ENCODE data around the gene PNMT. TPM values are rescaled to one million over a fixed set of nuclear protein-coding genes. Genes with fewer than 3 reads are reported as not detected.

PNMT gene
- total and polyA plus RNA-seq, 12 donors: 2.7 to 30.0 (median 4.2) TPM

DNA sequence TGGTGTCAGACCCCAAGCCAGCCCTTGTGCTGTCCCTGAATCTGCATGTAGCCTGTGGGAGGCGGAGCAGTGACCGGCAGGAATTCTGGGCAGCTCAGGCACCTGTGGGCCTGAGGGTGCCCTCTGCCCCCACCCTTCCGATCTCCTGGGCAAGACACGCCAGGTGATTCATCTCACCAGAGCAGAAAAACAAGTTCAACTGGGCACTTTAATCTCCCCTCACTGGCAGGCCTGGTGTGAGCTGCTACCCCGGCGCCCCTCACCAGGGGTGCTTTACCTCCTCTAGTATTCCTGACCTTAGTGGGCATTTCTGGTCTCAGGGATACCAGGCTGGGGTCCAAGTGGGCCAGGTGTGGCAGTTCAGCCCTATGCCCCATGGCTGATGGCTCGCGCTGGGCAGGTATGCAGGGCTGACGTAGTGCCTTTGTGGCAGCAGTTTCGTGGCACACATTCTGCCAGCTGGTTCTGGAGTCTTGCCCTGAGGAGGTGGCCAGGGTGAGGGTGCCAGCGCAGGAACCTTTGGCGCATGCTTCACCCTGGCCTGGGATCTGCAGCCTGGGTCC, 37.6 kb downstream of the PNMT start:
- Histone ChIP-seq H3K9me3 (no peaks in the 10 kb centered on the region), H3K4me3 (no peak overlapping the region), H3K36me3 (peaks cover 0 to 42% (median 18%) of the 10 kb centered on the region in 9 donors), H3K27ac (peak overlapping the region in 9 of 10 donors; percentile 56 to 82 (median 70)), H3K27me3 (peaks cover 0 to 11% (median 0%) of the 10 kb centered on the region in 7 donors), H3K4me1 (peaks cover 10 to 56% (median 40%) of the 10 kb centered on the region in 9 donors)
- DNase-seq: peak; percentile 37 to 56
- WGBS, 2 donors: 51 to 68% methylated on average over 12 of the region's 12 CpGs
- ATAC-seq: peak; percentile 30 to 83 (median 67)
- no peak for TF ChIP-seq CTCF (IDR thresholded peaks at IDR 0.05)
- intact Hi-C loops (cut with DNase I): no loop called here

GRCh38 chr17:39706383-39706782, 38.1 kb downstream of the PNMT start:
- Histone ChIP-seq H3K36me3 (peaks cover 0 to 48% (median 18%) of the 10 kb centered on the region in 9 donors), H3K4me1 (peaks cover 7 to 51% (median 35%) of the 10 kb centered on the region in 9 donors), H3K27ac (peak overlapping the region in 7 of 10 donors; percentile 59 to 82 (median 74)), H3K4me3 (no peak overlapping the region), H3K27me3 (peaks cover 0 to 6% (median 0%) of the 10 kb centered on the region in 7 donors), H3K9me3 (no peaks in the 10 kb centered on the region)
- ATAC-seq: peak in 3 of 8 donors; percentile 4 to 6 (median 5)
- WGBS, 2 donors: 71 to 75% methylated on average over 8 of the region's 8 CpGs
- no peak for DNase-seq
- intact Hi-C loops (cut with DNase I): no loop called here
- TF ChIP-seq CTCF (IDR thresholded peaks at IDR 0.05): no peak

- Histone ChIP-seq H3K36me3 (peaks cover 0 to 53% (median 18%) of the 10 kb centered on the region in 9 donors), H3K27ac (peak overlapping the region in 1 of 10 donors; percentile 81), H3K27me3 (peaks cover 0 to under 1% (median 0%) of the 10 kb centered on the region in 7 donors), H3K4me1 (peaks cover 7 to 45% (median 30%) of the 10 kb centered on the region in 9 donors), H3K9me3 (no peaks in the 10 kb centered on the region), H3K4me3 (no peak overlapping the region)
- DNase-seq (no peak), ATAC-seq (no peak)
- WGBS, 2 donors: 76 to 83% methylated on average over 7 of the region's 7 CpGs
- intact Hi-C loops (cut with DNase I): no loop called here
- no peak for TF ChIP-seq CTCF (IDR thresholded peaks at IDR 0.05)
Measured at GRCh38 chr17:39706921-39707337, 38.7 kb downstream of the PNMT start.

DNA sequence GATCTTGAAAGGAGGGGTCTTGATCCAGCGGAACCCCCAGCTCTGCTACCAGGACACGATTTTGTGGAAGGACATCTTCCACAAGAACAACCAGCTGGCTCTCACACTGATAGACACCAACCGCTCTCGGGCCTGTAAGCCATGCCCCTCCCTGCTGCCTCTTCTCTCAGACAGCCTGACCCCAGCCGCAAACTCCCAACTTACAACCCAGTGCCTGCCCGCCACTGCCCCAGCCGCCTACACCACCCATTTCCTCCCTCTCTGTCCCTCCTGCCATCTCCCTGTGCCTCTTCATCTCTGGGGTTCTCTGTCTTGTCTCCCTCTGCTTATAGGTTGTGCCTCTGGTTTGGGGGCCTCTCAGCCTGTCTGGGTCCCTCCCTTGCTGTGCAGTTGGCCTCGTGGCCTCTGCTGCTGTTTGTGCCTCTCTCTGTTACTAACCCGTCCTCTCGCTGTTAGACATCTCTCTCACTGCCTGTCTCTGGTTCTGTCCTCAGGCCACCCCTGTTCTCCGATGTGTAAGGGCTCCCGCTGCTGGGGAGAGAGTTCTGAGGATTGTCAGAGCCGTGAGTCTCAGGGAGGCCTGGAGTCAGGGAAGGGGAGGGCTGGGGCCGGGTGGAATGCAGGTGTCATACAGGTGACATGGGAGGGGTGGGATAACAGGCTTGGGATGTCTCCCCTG, 41.2 kb downstream of the PNMT start:
- intact Hi-C loops (cut with DNase I): no loop called here
- ATAC-seq (no peak), DNase-seq (no peak)
- 85 to 86% methylated on average over 14 of the region's 14 CpGs for WGBS, 2 donors
- no peak overlapping the region for H3K27ac ChIP-seq
- peaks cover 0 to 77% (median 33%) of the 10 kb centered on the region in 9 donors for H3K36me3 ChIP-seq
- no peak for TF ChIP-seq CTCF (IDR thresholded peaks at IDR 0.05)
- peaks cover 3 to 26% (median 14%) of the 10 kb centered on the region in 9 donors for H3K4me1 ChIP-seq
- no peaks in the 10 kb centered on the region for H3K9me3 ChIP-seq
- no peak overlapping the region for H3K4me3 ChIP-seq
- H3K27me3 ChIP-seq: no peaks in the 10 kb centered on the region

All from heart right ventricle (tissue), 16 donors.